Peyer's patch (tissue), 4 donors: ENCODE results near the gene MINDY4. TPM values are rescaled to one million over a fixed set of nuclear protein-coding genes. Genes with fewer than 3 reads are reported as not detected.

Source experiments
- DNase-seq, 3 donors: peaks; one replicate each; pipeline ENCODE4 v3.0.0-alpha.2; 2017 to 2019
- H3K27ac ChIP-seq, 4 donors: fragments of 200-600 bp; sonication (generic); one replicate each; pipeline ENCODE4 v1.5.1; 2016 to 2019
- H3K27me3 ChIP-seq, 2 donors: fragments of 200-600 bp; sonication (generic); one replicate each; pipeline ENCODE4 v1.5.1; 2019
- H3K36me3 ChIP-seq, 3 donors: fragments of 200-600 bp; sonication (generic); one replicate each; pipeline ENCODE4 v1.5.1; 2016 to 2019
- H3K4me1 ChIP-seq, 4 donors: fragments of 200-600 bp; sonication (generic); one replicate each; pipeline ENCODE4 v1.5.1; 2016 to 2019
- H3K4me3 ChIP-seq, 4 donors: fragments of 200-600 bp; sonication (generic); 1 replicate in 3 of 4; 2 replicates in 1 of 4; pipeline ENCODE4 v1.5.1; 2016 to 2019; ENCODE audit warnings: mild to moderate bottlenecking in 1 of 4
- H3K9me3 ChIP-seq, 4 donors: fragments of 200-600 bp; sonication (generic); one replicate each; pipeline ENCODE4 v1.5.1; 2016 to 2019; ENCODE audit warnings: mild to moderate bottlenecking in 1 of 4
- POLR2A ChIP-seq, 2 donors: fragments of 450-650 bp; IDR thresholded peaks; one replicate each; pipeline ENCODE4 v1.5.1; 2017; ENCODE audit warnings: antibody characterized with exemption in 2 of 2, mild to moderate bottlenecking in 2 of 2, moderate library complexity in 2 of 2
- total RNA-seq, 4 donors: library from RNA; depleted of rRNA; stranded (reverse); fragments of >200 nt; gene quantifications; one replicate each; pipeline ENCODE4 v1.1.0, GENCODE V29; 2016
- TF ChIP-seq, protein P1 (sequence below), 6 experiments: fragments of 450-650 bp in 4 of 6; fragments of 200-600 bp in 2 of 6; sonication (generic) in 1 of 6; IDR thresholded peaks; one replicate each; pipeline ENCODE4 v1.5.1; 2017 to 2019; ENCODE audit warnings: antibody characterized with exemption in 6 of 6, mild to moderate bottlenecking in 3 of 6, moderate library complexity in 1 of 6

MINDY4 gene
- total RNA-seq, 4 donors from 2014 or later = 3.9 to 19.8 (median 6.8) TPM

DNA sequence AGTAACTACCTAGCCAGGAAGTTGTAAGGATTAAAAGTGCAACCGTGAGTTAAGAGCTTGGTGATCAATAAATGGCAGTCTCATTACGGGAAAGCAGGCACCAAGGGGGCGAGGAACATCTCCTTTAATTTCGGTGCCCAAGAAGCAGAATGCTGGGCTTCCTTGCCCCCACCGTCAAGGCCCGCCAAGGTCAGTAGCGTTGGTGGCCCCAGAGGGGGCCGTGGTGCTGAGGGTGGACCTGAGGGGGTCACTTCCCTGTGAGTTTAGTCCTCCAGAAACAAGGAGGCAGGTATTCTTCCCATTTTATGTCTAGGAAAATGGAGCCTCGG, 408 bp upstream of the MINDY4 start:
- Histone ChIP-seq H3K36me3 (no peaks in the 10 kb centered on the region), H3K9me3 (no peaks in the 10 kb centered on the region), H3K4me1 (no peaks in the 10 kb centered on the region), H3K4me3 (peak overlapping the region; percentile 76 to 86 (median 80)), H3K27me3 (no peaks in the 10 kb centered on the region), H3K27ac (peak overlapping the region; percentile 61 to 75 (median 70))
- DNase-seq = no peak
- no peak for TF ChIP-seq POLR2A (IDR thresholded peaks at IDR 0.05)
- TF ChIP-seq, protein P1, sequence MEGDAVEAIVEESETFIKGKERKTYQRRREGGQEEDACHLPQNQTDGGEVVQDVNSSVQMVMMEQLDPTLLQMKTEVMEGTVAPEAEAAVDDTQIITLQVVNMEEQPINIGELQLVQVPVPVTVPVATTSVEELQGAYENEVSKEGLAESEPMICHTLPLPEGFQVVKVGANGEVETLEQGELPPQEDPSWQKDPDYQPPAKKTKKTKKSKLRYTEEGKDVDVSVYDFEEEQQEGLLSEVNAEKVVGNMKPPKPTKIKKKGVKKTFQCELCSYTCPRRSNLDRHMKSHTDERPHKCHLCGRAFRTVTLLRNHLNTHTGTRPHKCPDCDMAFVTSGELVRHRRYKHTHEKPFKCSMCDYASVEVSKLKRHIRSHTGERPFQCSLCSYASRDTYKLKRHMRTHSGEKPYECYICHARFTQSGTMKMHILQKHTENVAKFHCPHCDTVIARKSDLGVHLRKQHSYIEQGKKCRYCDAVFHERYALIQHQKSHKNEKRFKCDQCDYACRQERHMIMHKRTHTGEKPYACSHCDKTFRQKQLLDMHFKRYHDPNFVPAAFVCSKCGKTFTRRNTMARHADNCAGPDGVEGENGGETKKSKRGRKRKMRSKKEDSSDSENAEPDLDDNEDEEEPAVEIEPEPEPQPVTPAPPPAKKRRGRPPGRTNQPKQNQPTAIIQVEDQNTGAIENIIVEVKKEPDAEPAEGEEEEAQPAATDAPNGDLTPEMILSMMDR (IDR thresholded peaks at IDR 0.05) = no peak

DNA sequence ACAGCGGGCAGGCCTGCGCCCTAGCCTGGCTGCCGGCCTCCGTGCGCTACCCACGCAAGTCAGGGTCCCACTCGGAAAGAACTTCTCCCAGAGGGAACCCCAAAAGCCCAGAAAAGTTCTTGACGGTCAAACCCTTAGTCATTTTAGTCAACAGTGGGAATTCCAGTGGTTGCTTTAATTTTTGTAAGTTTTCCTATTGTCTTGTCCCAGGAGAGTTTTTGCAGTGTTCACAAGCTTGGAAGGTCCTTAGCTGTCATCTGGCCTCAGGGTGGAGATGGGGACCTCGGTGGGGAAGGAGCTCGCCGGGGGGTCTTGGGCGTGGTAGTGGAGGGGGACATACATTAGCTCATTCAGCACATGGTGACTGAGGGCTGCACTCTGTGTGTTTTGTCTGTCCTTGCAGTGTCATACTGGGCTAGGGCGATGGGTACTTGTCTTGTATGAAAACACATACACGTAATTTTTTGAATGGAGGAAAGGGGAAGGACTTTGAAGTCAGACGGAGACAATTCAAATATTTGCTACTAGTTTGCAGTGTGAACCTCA, 736 bp downstream of the MINDY4 start:
- no peaks in the 10 kb centered on the region for H3K36me3 ChIP-seq
- TF ChIP-seq, protein P1 (IDR thresholded peaks at IDR 0.05) = no peak
- no peak for TF ChIP-seq POLR2A (IDR thresholded peaks at IDR 0.05)
- peak overlapping the region; percentile 61 to 75 (median 70) for H3K27ac ChIP-seq
- no peaks in the 10 kb centered on the region for H3K27me3 ChIP-seq
- H3K4me3 ChIP-seq = peak overlapping the region; percentile 76 to 86 (median 80)
- H3K4me1 ChIP-seq = no peaks in the 10 kb centered on the region
- no peaks in the 10 kb centered on the region for H3K9me3 ChIP-seq
- DNase-seq = no peak

- Histone ChIP-seq H3K27ac (no peak overlapping the region), H3K4me3 (no peak overlapping the region), H3K9me3 (no peaks in the 10 kb centered on the region), H3K4me1 (no peaks in the 10 kb centered on the region), H3K36me3 (no peaks in the 10 kb centered on the region), H3K27me3 (no peaks in the 10 kb centered on the region)
- no peak for DNase-seq
- TF ChIP-seq, protein P1 (IDR thresholded peaks at IDR 0.05) = no peak
- no peak for TF ChIP-seq POLR2A (IDR thresholded peaks at IDR 0.05)
Measured at GRCh38 chr7:30772984-30773383, 1.8 kb downstream of the MINDY4 start.

DNA sequence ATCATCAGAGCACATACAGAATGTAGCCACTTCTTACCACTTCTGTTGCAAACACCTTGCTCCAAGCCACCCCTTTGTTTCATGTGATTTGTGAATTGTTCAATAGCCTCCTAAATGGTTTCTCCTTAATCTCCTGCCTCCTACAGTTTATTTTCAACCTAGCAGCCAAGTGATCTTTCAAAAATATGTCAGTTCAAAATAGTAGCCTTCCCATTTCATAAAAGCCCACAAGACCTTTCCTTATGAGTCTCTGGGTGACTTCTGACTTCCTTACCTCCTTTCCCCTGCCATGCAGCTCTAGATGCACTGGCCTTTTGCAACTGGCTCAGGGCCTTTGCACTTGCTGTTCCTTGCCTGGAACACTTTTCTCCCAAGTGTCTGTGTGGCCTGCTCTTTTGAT, 4.8 kb downstream of the MINDY4 start:
- H3K9me3 ChIP-seq = no peaks in the 10 kb centered on the region
- H3K36me3 ChIP-seq = peaks cover 0 to 3% (median 0%) of the 10 kb centered on the region in 3 donors
- H3K27me3 ChIP-seq = no peaks in the 10 kb centered on the region
- H3K4me1 ChIP-seq = no peaks in the 10 kb centered on the region
- no peak overlapping the region for H3K27ac ChIP-seq
- TF ChIP-seq POLR2A (IDR thresholded peaks at IDR 0.05) = no peak
- TF ChIP-seq, protein P1 (IDR thresholded peaks at IDR 0.05) = no peak
- H3K4me3 ChIP-seq = no peak overlapping the region
- DNase-seq = no peak

GRCh38 chr7:30776971-30777370, 5.8 kb downstream of the MINDY4 start:
- Histone ChIP-seq H3K27ac (no peak overlapping the region), H3K36me3 (peaks cover 0 to 4% (median 0%) of the 10 kb centered on the region in 3 donors), H3K4me3 (no peak overlapping the region), H3K9me3 (no peaks in the 10 kb centered on the region), H3K4me1 (no peaks in the 10 kb centered on the region), H3K27me3 (no peaks in the 10 kb centered on the region)
- DNase-seq = no peak
- no peak for TF ChIP-seq POLR2A (IDR thresholded peaks at IDR 0.05)
- TF ChIP-seq, protein P1 (IDR thresholded peaks at IDR 0.05) = no peak
